ENCODE measurements around the gene TMEM214. TPM values are rescaled to one million over a fixed set of nuclear protein-coding genes. Genes with fewer than 3 reads are reported as not detected.

TMEM214 gene
- total RNA-seq, 2 donors from 2014 or later: 76.6 to 121 TPM

DNA sequence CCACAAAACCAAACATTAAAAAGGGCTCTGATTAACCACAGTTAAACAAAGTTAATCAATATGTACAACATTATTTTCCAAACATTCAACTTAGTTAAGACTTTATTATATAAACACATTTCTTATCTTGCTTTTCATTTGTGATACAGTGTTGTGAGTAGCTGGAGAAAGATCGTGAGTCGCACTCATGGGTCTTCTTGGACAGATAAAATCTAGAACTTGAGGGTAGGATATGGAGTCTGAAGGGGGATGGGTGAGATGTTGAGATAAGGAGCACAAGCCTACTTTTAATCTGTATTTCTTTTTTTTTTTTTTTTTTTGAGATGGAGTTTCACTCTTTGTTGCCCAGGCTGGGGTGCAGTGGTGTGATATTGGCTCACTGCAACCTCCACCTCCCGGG lies 22.6 kb upstream of the TMEM214 start:
- Histone ChIP-seq H3K4me3 (no peak overlapping the region), H3K9ac (ENCODE audit: low read depth in 2 of 2, low read length in 2 of 2) (no peak overlapping the region), H3K27ac (no peak overlapping the region), H3K9me3 (no peaks in the 10 kb centered on the region), H3K27me3 (no peaks in the 10 kb centered on the region), H3K4me1 (no peaks in the 10 kb centered on the region), H3K36me3 (no peaks in the 10 kb centered on the region)
- TF ChIP-seq CTCF (IDR thresholded peaks at IDR 0.05): no peak
- DNase-seq: no peak
- intact Hi-C loops (cut with DNase I): loop anchor here (10.0 kb wide), 1 partner anchor 165 kb away; the partner anchor contains the start of gene DPYSL5

DNA sequence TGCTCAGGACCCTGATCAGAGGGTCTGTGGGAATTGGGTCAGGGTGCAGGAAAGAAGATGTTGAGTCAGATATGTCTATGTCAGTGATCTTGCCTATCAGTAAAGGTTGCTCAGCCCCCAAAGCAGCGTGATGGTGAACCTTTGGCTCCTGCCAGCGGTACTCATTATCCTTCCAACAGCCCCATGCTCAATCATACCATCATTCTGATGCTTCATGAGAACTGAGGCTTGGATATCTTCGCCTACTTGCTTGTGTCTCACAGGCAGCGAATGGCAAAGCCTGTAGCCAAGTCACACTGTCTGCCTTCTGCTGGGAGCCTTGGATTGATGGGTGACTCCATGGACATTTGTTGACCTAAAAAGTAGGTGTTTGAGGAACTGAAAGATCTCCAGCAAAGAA lies 19.0 kb upstream of the TMEM214 start:
- H3K9me3 ChIP-seq: no peaks in the 10 kb centered on the region
- no peak for TF ChIP-seq CTCF (IDR thresholded peaks at IDR 0.05)
- no peak overlapping the region for H3K4me3 ChIP-seq
- H3K36me3 ChIP-seq: no peaks in the 10 kb centered on the region
- H3K27ac ChIP-seq: no peak overlapping the region
- no peak for DNase-seq
- H3K9ac ChIP-seq (ENCODE audit: low read depth in 2 of 2, low read length in 2 of 2): no peak overlapping the region
- intact Hi-C loops (cut with DNase I): loop anchor here (10.0 kb wide), 1 partner anchor 169 kb away; the partner anchor contains the start of gene DPYSL5
- H3K27me3 ChIP-seq: no peaks in the 10 kb centered on the region
- H3K4me1 ChIP-seq: no peaks in the 10 kb centered on the region

DNA sequence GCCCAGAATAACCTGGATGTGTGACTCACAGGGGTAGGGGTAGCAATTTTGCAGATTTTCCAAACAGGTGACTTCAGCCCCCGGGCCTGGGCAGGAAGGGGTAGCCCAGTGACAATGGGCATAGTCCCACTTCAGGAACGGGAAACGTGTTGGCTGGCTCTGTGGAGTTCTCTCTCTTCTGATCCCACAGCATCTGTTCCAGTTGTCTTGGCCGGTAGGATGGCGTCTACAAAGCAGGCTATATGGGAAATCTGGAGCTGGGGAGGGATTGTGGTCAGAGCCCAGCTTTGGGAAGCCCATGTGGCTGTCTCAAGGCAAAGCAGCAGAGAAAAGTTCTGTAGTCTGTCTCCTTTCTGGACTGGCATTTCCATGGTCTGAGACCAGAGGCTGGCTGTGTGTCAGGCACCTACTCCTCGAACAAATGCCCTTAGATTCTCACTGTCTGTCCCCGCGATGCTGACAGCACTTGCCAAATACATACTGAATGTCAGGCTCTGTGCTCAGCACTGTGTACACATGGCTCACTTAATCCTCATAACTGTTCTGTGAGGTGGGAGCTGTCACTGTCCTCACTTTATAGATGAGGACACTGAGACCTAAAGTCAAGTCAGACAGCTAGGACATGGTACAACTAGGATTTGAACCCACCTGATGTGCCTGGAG lies 17.9 kb upstream of the TMEM214 start:
- no peaks in the 10 kb centered on the region for H3K9me3 ChIP-seq
- TF ChIP-seq CTCF (IDR thresholded peaks at IDR 0.05): no peak
- DNase-seq: no peak
- no peaks in the 10 kb centered on the region for H3K27me3 ChIP-seq
- no peak overlapping the region for H3K27ac ChIP-seq
- peaks cover 6% of the 10 kb centered on the region for H3K4me1 ChIP-seq
- H3K4me3 ChIP-seq: no peak overlapping the region
- no peak overlapping the region for H3K9ac ChIP-seq (ENCODE audit: low read depth in 2 of 2, low read length in 2 of 2)
- intact Hi-C loops (cut with DNase I): loop anchor here (10.0 kb wide), 1 partner anchor 170 kb away; the partner anchor contains the start of gene DPYSL5
- H3K36me3 ChIP-seq: no peaks in the 10 kb centered on the region

DNA sequence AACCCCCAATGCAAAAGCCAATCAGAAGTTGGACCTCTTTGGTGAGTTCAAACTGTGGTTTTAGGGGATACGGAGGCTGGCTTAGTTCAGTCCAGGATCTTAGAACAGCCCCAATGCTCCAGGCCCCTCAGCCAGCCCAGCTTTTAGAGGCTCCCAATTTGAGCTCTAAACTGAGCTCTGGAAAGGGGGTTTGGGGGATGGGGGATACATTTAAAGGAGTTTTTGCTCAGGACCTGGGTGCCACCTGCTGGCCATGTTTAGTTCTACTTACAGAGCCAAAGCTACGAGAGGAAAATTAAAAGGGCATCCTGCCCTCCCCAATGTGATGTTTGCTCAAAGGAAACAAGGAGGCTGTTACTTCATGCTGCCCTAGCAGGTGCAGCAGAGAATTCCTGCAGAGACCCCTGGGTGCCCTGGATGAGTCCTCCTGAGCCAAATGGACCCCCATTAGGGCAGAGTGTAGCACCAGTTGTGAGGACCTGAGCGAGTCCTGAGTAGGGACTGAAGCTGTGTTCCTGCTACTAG lies 15.9 kb upstream of the TMEM214 start:
- no peak overlapping the region for H3K27ac ChIP-seq

GRCh38 chr2:27018142-27018541 lies 14.6 kb upstream of the TMEM214 start:
- Histone ChIP-seq H3K36me3 (no peaks in the 10 kb centered on the region), H3K4me3 (no peak overlapping the region), H3K9ac (ENCODE audit: low read depth in 2 of 2, low read length in 2 of 2) (no peak overlapping the region), H3K27ac (no peak overlapping the region), H3K4me1 (peaks cover 12% of the 10 kb centered on the region), H3K9me3 (no peaks in the 10 kb centered on the region), H3K27me3 (no peaks in the 10 kb centered on the region)
- intact Hi-C loops (cut with DNase I): loop anchor here (10.0 kb wide), 1 partner anchor 173 kb away; the partner anchor contains the start of gene DPYSL5
- no peak for DNase-seq
- no peak for TF ChIP-seq CTCF (IDR thresholded peaks at IDR 0.05)

More for the DNA sequence above, 15.9 kb upstream of the TMEM214 start:
- H3K9me3 ChIP-seq: no peaks in the 10 kb centered on the region
- intact Hi-C loops (cut with DNase I): loop anchor here (2.0 to 10.0 kb wide), 2 partner anchors 56 to 172 kb away; partner anchors contain the start of gene DPYSL5
- TF ChIP-seq CTCF (IDR thresholded peaks at IDR 0.05): peak; percentile 57
- H3K36me3 ChIP-seq: no peaks in the 10 kb centered on the region
- no peak overlapping the region for H3K9ac ChIP-seq (ENCODE audit: low read depth in 2 of 2, low read length in 2 of 2)
- no peaks in the 10 kb centered on the region for H3K27me3 ChIP-seq
- no peak overlapping the region for H3K4me3 ChIP-seq
- peaks cover 12% of the 10 kb centered on the region for H3K4me1 ChIP-seq
- DNase-seq: peak; percentile 68
